SK-N-SH (cell line): ENCODE results near the gene PLAGL1.

Source experiments
- EZH2phosphoT487 ChIP-seq: fragments of 200-600 bp; sonication (generic); IDR thresholded peaks from 2 replicates; pipeline ENCODE4 v1.6.1; 2017; ENCODE audit warnings: low read depth, mixed run types, mild to moderate bottlenecking, antibody characterized with exemption, moderate library complexity, borderline replicate concordance
- NRF1 ChIP-seq: IDR thresholded peaks from 2 replicates; pipeline ENCODE4 v1.6.1; 2012; ENCODE audit warnings: low read depth, mild to moderate bottlenecking, low read length

DNA sequence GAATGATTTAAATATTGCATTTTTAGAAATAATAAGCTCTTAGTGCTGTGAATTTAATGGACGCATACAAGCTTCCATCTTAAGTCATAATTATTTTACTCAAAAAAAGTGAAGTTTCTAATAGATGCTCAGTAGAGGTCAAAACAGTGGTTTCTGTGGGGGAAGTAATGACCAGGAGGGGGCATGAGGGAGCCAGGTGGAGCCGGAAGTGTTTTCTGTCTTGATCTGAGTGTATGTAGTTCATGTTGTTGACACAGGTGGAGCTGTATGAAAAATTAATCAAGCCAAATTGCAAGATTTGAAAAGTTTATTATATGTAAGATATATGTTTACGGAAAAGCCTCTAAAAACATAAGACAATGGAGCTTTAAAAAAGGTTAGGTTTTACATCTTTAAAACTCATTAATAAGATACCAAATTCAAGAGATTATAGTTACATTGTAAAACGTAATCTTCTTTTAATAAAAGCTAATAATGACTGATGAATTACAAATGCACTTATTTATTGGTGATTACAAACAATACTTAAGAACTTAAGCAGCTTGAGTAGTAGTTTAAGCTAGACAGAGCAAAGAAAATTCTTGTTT, 68.0 kb downstream of the PLAGL1 start:
- TF ChIP-seq NRF1 (no peak), EZH2phosphoT487 (no peak)
